Measurements from ENCODE around the gene LEUTX.

Gene LEUTX

DNA sequence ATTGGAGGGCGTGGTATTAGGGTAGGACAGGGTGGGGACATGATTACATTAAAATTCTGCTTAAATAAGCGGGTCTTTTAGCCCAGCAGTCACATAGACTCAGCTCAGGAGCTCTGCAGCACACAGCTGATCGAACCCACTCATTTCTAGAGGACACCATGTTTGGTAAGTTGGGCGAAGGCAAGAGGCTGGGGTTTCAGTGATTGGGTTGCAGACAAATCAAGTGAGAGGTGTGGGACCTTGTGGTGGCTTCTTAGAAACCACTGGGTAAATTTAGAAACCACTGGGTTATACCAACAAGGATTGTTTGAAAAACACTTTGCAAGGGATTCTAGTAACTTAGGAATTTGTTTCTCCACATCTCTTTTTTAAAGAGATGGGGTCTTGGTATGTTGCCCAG is at the start of gene LEUTX:
Gene LEUTX, plus strand, starts transcription at position 92 of the 400 bp plus-strand sequence. Its CDS starts 67 bp downstream, at position 159.
- peaks cover 25% of the 10 kb centered on the region for H3K27me3 Mint-ChIP-seq
- peaks cover 2% of the 10 kb centered on the region for H3K36me3 Mint-ChIP-seq
- DNase-seq: peak; percentile 27
- peaks cover 22% of the 10 kb centered on the region for H3K4me1 Mint-ChIP-seq
- H3K27ac Mint-ChIP-seq: no peak within 1 kb of the TSS
- H3K4me3 Mint-ChIP-seq: no peak within 1 kb of the TSS
- CTCF ChIA-PET: no interaction called here
- no peaks in the 10 kb centered on the region for H3K9me3 Mint-ChIP-seq

DNA sequence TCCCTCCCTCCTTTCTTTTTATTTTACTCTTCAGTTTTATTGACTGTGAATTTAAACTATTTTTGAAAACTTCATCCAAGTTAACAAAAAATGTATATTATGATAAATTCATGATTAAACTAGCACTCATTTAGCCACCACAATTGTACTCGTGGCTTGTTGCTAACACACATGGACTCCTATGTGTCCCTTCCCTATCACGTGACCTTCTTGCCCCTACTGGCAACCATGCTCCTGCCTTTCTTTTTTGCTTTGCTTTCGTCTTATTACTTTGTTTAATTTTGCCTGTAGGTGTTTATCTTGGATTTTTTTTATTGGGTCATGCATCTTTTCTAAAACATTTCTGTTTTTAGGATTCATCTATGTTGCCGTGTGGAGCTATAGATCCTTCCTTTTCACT is 49.1 kb upstream of the LEUTX start:
- no peak overlapping the region for H3K4me3 Mint-ChIP-seq
- H3K4me1 Mint-ChIP-seq: no peaks in the 10 kb centered on the region
- peaks cover 10% of the 10 kb centered on the region for H3K27me3 Mint-ChIP-seq
- H3K9me3 Mint-ChIP-seq: no peaks in the 10 kb centered on the region
- DNase-seq: no peak
- H3K36me3 Mint-ChIP-seq: no peaks in the 10 kb centered on the region
- CTCF ChIA-PET: interaction anchor here (0.8 kb wide), 1 partner anchor 63 kb away, joined by 3 read pairs; no protein-coding TSS in a partner anchor
- no peak overlapping the region for H3K27ac Mint-ChIP-seq

DNA sequence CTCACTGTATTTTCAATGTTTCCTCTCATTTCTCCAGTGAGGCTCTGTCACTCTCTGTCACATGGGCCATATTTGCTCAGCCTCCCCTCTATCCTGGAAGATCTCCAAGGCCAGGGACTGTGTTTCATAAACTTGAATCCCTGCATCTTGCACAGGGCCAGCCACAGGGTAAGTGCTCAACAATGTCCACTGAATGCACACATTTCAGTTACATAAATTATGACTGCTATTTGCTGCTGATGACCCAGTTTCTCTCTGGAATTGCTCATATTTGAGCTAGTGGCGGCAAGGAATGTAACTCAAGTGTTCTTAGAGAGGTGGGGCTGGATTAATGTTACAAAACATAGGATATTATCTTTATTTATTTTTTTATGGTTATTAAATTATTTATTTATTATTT is 47.0 kb upstream of the LEUTX start:
- H3K36me3 Mint-ChIP-seq: no peaks in the 10 kb centered on the region
- H3K27me3 Mint-ChIP-seq: peaks cover 8% of the 10 kb centered on the region
- DNase-seq: no peak
- H3K27ac Mint-ChIP-seq: no peak overlapping the region
- no peaks in the 10 kb centered on the region for H3K9me3 Mint-ChIP-seq
- H3K4me3 Mint-ChIP-seq: no peak overlapping the region
- H3K4me1 Mint-ChIP-seq: peaks cover 8% of the 10 kb centered on the region
- CTCF ChIA-PET: no interaction called here

DNA sequence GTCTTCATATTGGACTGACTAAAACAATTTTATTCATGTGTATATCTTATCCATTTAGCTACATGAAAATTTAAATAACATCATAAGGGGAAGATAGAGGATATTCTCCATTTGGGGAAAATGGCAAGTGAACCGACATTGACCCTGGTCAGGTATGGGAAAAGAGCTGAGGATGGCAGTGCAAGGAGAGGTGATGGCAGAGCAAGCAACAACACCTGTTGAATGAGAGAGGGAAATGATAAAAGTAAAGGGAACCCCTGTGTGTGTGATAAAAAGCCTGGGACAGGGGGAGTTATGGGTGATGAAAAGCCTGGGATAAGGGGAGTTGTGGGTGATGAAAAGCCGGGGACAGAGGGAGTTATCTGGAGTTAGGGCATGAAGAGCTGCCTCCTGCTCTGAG is 44.8 kb upstream of the LEUTX start:
- Mint-ChIP-seq H3K4me3 (no peak overlapping the region), H3K9me3 (no peaks in the 10 kb centered on the region), H3K36me3 (no peaks in the 10 kb centered on the region), H3K27ac (no peak overlapping the region), H3K27me3 (peaks cover 5% of the 10 kb centered on the region), H3K4me1 (peaks cover 27% of the 10 kb centered on the region)
- DNase-seq: no peak
- CTCF ChIA-PET: interaction anchor here (1.7 kb wide), 1 partner anchor 61 kb away, joined by 3 read pairs; no protein-coding TSS in a partner anchor

GRCh38 chr19:39735688-39736087 is 43.0 kb upstream of the LEUTX start:
- no peak overlapping the region for H3K27ac Mint-ChIP-seq
- H3K27me3 Mint-ChIP-seq: peaks cover 5% of the 10 kb centered on the region
- DNase-seq: no peak
- no peaks in the 10 kb centered on the region for H3K9me3 Mint-ChIP-seq
- peaks cover 42% of the 10 kb centered on the region for H3K4me1 Mint-ChIP-seq
- CTCF ChIA-PET: interaction anchor here (1.3 kb wide), 1 partner anchor 55 kb away, joined by 3 read pairs; no protein-coding TSS in a partner anchor
- no peaks in the 10 kb centered on the region for H3K36me3 Mint-ChIP-seq
- H3K4me3 Mint-ChIP-seq: no peak overlapping the region

DNA sequence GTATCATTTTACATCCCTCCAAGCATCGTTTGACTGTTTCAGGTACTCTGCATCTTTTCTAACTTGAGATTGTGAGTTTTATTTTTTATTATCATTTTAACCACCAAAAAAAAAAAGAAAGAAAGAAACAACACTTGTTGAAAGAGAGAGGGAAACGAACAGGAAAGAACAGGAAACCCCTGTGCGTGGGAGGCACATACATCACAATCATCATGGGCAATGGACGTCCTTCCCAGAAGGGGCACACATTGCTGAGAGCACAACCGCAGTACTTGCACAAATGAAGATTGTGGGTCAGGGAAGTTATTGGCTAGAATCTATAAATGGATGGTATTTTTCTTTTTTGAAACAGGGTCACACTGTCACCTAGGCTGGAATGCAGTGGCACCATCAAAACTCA is 42.6 kb upstream of the LEUTX start:
- Mint-ChIP-seq H3K4me3 (no peak overlapping the region), H3K27me3 (peaks cover 5% of the 10 kb centered on the region), H3K4me1 (peaks cover 43% of the 10 kb centered on the region), H3K27ac (peak overlapping the region; percentile 29), H3K9me3 (no peaks in the 10 kb centered on the region), H3K36me3 (no peaks in the 10 kb centered on the region)
- CTCF ChIA-PET: interaction anchor here (1.3 kb wide), 1 partner anchor 56 kb away, joined by 3 read pairs; no protein-coding TSS in a partner anchor
- DNase-seq: no peak

- no peak for DNase-seq
- H3K4me3 Mint-ChIP-seq: no peak overlapping the region
- H3K9me3 Mint-ChIP-seq: no peaks in the 10 kb centered on the region
- no peaks in the 10 kb centered on the region for H3K36me3 Mint-ChIP-seq
- CTCF ChIA-PET: no interaction called here
- H3K27me3 Mint-ChIP-seq: peaks cover 5% of the 10 kb centered on the region
- no peak overlapping the region for H3K27ac Mint-ChIP-seq
- H3K4me1 Mint-ChIP-seq: peaks cover 47% of the 10 kb centered on the region
Measured at GRCh38 chr19:39737351-39737750, 41.3 kb upstream of the LEUTX start.

DNA sequence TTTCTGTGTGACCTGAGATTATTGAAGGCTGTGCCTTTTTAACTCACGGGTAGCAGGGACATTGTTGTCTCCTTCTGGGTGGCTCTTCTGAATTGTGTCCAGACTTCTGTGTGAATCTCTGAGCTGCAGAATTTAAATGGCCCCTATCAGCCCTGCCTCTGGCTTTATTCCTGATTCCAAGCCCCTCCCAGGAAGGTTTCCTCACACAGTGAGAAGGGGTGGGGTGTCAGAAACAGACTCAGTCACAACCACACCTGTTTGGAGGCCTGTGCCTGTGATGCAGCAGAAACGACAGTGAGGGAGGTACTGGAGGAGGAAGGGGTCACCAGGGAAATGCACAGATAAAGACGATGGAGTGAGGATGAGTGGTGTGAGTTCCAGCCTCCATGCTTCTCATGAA is 40.8 kb upstream of the LEUTX start, which contains the start of gene CLC:
Gene CLC, minus strand, starts transcription at position 139 of the 400 bp plus-strand sequence. Its CDS starts 77 bp downstream, at position 62.
- no peak for DNase-seq
- Mint-ChIP-seq H3K9me3 (no peaks in the 10 kb centered on the region), H3K36me3 (no peaks in the 10 kb centered on the region), H3K27ac (no peak within 1 kb of the TSS), H3K4me3 (no peak within 1 kb of the TSS), H3K27me3 (peaks cover 5% of the 10 kb centered on the region), H3K4me1 (peaks cover 47% of the 10 kb centered on the region)
- CTCF ChIA-PET: no interaction called here

- Mint-ChIP-seq H3K27ac (no peak overlapping the region), H3K9me3 (no peaks in the 10 kb centered on the region), H3K4me3 (no peak overlapping the region), H3K27me3 (peaks cover 5% of the 10 kb centered on the region), H3K4me1 (peaks cover 47% of the 10 kb centered on the region), H3K36me3 (no peaks in the 10 kb centered on the region)
- CTCF ChIA-PET: no interaction called here
- no peak for DNase-seq
Measured at GRCh38 chr19:39738814-39739213, 39.8 kb upstream of the LEUTX start.

GRCh38 chr19:39740395-39740794 is 38.3 kb upstream of the LEUTX start:
- Mint-ChIP-seq H3K4me3 (peak overlapping the region; percentile 16), H3K36me3 (no peaks in the 10 kb centered on the region), H3K27me3 (peaks cover 5% of the 10 kb centered on the region), H3K4me1 (peaks cover 47% of the 10 kb centered on the region), H3K27ac (peak overlapping the region; percentile 56), H3K9me3 (no peaks in the 10 kb centered on the region)
- CTCF ChIA-PET: interaction anchor here (0.8 to 1.0 kb wide), 2 partner anchors 22 to 26 kb away, joined by 3 read pairs; no protein-coding TSS in a partner anchor
- DNase-seq: no peak

GRCh38 chr19:39745643-39746042 is 33.0 kb upstream of the LEUTX start:
- Mint-ChIP-seq H3K36me3 (no peaks in the 10 kb centered on the region), H3K27me3 (no peaks in the 10 kb centered on the region), H3K27ac (no peak overlapping the region), H3K9me3 (no peaks in the 10 kb centered on the region), H3K4me3 (no peak overlapping the region), H3K4me1 (peaks cover 5% of the 10 kb centered on the region)
- CTCF ChIA-PET: no interaction called here
- DNase-seq: no peak

- H3K9me3 Mint-ChIP-seq: no peaks in the 10 kb centered on the region
- DNase-seq: no peak
- CTCF ChIA-PET: no interaction called here
Measured at GRCh38 chr19:39746836-39747529, 31.7 kb upstream of the LEUTX start.

GRCh38 chr19:39749981-39750380 is 28.7 kb upstream of the LEUTX start:
- H3K4me1 Mint-ChIP-seq: no peaks in the 10 kb centered on the region
- no peaks in the 10 kb centered on the region for H3K36me3 Mint-ChIP-seq
- no peak overlapping the region for H3K27ac Mint-ChIP-seq
- peaks cover 15% of the 10 kb centered on the region for H3K27me3 Mint-ChIP-seq
- H3K4me3 Mint-ChIP-seq: no peak overlapping the region
- no peaks in the 10 kb centered on the region for H3K9me3 Mint-ChIP-seq
- DNase-seq: no peak
- CTCF ChIA-PET: no interaction called here

More at GRCh38 chr19:39746836-39747529, 31.7 kb upstream of the LEUTX start:
- Mint-ChIP-seq H3K4me1 (no peaks in the 10 kb centered on the region), H3K27ac (no peak overlapping the region), H3K36me3 (no peaks in the 10 kb centered on the region), H3K4me3 (no peak overlapping the region), H3K27me3 (peaks cover 10% of the 10 kb centered on the region)

- Mint-ChIP-seq H3K9me3 (no peaks in the 10 kb centered on the region), H3K4me3 (no peak overlapping the region), H3K27ac (no peak overlapping the region), H3K36me3 (no peaks in the 10 kb centered on the region), H3K4me1 (no peaks in the 10 kb centered on the region), H3K27me3 (peaks cover 27% of the 10 kb centered on the region)
- CTCF ChIA-PET: interaction anchor here (1.3 to 1.7 kb wide), 2 partner anchors 11 to 79 kb away, joined by 3 read pairs; no protein-coding TSS in a partner anchor
- no peak for DNase-seq
Measured at GRCh38 chr19:39752390-39752789, 26.3 kb upstream of the LEUTX start.

DNA sequence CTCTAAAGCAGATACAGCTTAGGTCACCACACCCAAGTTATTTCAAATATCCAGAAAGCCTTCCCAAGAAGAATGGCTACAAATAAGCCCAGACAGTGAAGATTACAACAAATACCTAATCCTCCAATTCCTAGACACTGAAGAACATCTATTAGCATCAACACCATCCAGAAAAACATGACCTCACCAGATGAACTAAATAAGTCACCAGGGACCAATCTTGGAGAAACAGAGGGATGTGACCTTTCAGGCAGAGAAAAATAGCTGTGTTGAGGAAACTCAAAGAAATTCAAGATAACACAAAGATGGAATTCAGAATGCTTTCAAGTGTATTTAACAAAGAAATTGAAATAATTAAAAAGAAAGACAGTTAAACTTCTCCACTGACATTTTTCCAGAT is 25.9 kb upstream of the LEUTX start:
- Mint-ChIP-seq H3K9me3 (no peaks in the 10 kb centered on the region), H3K36me3 (no peaks in the 10 kb centered on the region), H3K4me1 (no peaks in the 10 kb centered on the region), H3K27me3 (peaks cover 31% of the 10 kb centered on the region), H3K27ac (no peak overlapping the region), H3K4me3 (no peak overlapping the region)
- DNase-seq: no peak
- CTCF ChIA-PET: interaction anchor here (1.3 to 1.7 kb wide), 2 partner anchors 11 to 80 kb away, joined by 3 read pairs; no protein-coding TSS in a partner anchor

All from activated naive CD4-positive, alpha-beta T cell treated with anti-CD3 and anti-CD28 coated beads, Interleukin-2, amount 10 ng/mL, durations not matched to agents 7 days and 5 days (primary cell).